PC-3 (cell line): Measurements from ENCODE around the gene MTFR1L.

Experiments
- EZH2phosphoT487 ChIP-seq: fragments of 300-600 bp; sonication (generic); IDR thresholded peaks from 2 replicates; pipeline ENCODE4 v1.6.1; 2018; ENCODE audit warnings: mild to moderate bottlenecking, antibody characterized with exemption, low read length, borderline replicate concordance
- TF ChIP-seq, protein P1 (sequence below): fragments of 300-600 bp; sonication (generic); conservative IDR thresholded peaks from 2 replicates; pipeline ENCODE4 v1.5.1; 2017; ENCODE audit warnings: antibody characterized with exemption, low read depth, mild to moderate bottlenecking, low read length

DNA sequence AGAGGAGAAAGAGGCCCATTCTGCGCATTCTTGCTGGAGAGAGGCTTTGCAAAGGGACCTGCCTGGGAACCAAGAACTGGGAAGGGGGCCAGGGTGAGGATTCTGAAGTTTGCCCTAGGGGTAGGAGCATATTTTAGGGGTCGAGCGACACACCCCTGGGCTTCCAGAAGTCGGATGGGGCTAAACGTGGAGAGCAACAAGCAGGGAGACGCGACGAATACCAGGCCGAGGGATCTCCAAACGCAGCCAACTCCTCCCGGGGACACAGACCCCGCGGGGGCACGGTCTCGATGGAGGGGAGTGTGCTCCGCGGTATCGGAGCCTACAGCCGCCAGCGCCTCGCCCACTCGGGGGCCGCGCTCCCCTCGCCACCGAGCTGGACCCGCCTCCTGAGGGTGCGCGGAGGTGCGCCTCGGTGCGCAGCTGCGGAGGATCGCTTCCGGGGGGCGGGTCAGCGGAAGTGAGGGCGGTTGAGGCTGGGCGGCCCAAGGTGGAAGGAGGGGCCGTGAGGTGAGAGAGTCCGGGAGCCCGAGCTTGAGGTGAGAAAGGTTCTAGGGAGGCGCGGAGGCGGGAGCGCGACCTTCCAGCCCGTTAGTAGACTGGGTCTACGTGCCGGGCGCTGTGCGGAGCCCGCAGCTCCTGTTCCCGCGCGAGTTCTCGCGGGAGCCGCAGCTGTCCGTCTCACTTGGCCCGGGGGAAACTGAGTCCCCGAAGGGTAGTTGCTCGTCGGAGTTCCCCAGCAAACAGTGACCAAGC is at the start of gene MTFR1L:
- TF ChIP-seq, protein P1, sequence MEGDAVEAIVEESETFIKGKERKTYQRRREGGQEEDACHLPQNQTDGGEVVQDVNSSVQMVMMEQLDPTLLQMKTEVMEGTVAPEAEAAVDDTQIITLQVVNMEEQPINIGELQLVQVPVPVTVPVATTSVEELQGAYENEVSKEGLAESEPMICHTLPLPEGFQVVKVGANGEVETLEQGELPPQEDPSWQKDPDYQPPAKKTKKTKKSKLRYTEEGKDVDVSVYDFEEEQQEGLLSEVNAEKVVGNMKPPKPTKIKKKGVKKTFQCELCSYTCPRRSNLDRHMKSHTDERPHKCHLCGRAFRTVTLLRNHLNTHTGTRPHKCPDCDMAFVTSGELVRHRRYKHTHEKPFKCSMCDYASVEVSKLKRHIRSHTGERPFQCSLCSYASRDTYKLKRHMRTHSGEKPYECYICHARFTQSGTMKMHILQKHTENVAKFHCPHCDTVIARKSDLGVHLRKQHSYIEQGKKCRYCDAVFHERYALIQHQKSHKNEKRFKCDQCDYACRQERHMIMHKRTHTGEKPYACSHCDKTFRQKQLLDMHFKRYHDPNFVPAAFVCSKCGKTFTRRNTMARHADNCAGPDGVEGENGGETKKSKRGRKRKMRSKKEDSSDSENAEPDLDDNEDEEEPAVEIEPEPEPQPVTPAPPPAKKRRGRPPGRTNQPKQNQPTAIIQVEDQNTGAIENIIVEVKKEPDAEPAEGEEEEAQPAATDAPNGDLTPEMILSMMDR: no peak
- no peak for TF ChIP-seq EZH2phosphoT487
